Mesodermal cell (in vitro differentiated cells): ENCODE results near the gene TNP2.

Experiments used
- H3K27ac ChIP-seq: 2 replicates; pipeline ENCODE4 v1.7.0; 2013; ENCODE audit warnings: mild to moderate bottlenecking, low read depth, low read length, moderate library complexity; ENCODE audit not compliant: severe bottlenecking
- H3K36me3 ChIP-seq: 2 replicates; pipeline ENCODE4 v1.7.1; 2013; ENCODE audit warnings: mild to moderate bottlenecking, low read length, moderate library complexity; ENCODE audit not compliant: control insufficient read depth, insufficient read depth
- H3K4me1 ChIP-seq: one replicate; pipeline ENCODE4 v1.7.1; 2013; ENCODE audit warnings: mild to moderate bottlenecking, low read length; ENCODE audit not compliant: insufficient read depth, control insufficient read depth, poor library complexity, severe bottlenecking
- H3K4me3 ChIP-seq: 2 replicates; pipeline ENCODE4 v1.7.0; 2013; ENCODE audit warnings: low read length, control low read depth, mild to moderate bottlenecking; ENCODE audit not compliant: insufficient read depth, poor library complexity, severe bottlenecking; ENCODE audit errors: extremely low read depth
- H3K9me3 ChIP-seq: 2 replicates; pipeline ENCODE4 v1.7.1; 2013; ENCODE audit warnings: mild to moderate bottlenecking, low read length, moderate library complexity; ENCODE audit not compliant: control insufficient read depth
- WGBS, 2 experiments: methylation state at CpG; one replicate each; pipeline ENCODE4 v1.1.5; 2013; ENCODE audit warnings: missing lambda C conversion rate in 2 of 2; ENCODE audit not compliant: insufficient coverage in 2 of 2; 5-methylcytosine and 5-hydroxymethylcytosine counted together

Gene TNP2

DNA sequence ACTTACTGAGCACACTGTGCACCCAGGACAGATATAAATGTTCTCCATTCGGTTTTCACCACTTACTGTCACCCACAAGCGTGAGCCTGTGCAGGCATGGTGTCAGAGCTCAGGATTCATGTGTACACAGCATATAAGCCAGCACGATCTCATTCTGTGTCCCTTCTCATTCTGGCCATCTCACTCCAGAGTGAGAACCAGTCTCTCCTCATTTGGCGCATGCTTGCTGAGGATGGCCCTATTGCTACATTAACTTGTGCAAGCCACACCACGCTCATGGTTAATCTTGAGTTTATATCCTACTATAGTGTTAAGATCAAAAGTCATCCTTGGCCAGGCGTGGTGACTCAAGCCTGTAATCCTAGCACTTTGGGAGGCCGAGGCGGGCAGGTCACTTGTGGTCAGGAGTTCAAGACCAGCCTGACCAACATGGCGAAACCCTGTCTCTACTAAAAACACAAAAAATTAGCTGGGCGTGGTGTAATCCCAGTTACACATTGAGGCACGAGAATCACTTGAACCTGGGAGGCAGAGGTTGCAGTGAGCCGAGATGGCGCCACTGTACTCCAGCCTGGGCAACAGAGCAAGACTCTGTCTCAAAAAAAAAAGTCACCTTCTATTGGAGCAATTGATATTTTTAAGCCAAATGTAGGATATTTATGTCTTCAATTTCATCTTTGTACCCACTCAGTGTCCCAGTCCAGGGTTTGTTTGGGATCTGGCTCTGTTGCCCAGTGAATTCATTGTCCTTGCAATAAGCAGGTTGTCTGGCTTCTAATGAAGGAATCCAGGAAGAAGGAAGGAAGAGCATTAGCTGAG lies 34.0 kb downstream of the TNP2 start:
- no peak overlapping the region for H3K4me3 ChIP-seq
- no peak overlapping the region for H3K27ac ChIP-seq
- no peaks in the 10 kb centered on the region for H3K36me3 ChIP-seq
- no peaks in the 10 kb centered on the region for H3K9me3 ChIP-seq
- 88 to 90% methylated on average over 9 to 10 of the region's 13 CpGs for WGBS, 2 experiments
- no peaks in the 10 kb centered on the region for H3K4me1 ChIP-seq

DNA sequence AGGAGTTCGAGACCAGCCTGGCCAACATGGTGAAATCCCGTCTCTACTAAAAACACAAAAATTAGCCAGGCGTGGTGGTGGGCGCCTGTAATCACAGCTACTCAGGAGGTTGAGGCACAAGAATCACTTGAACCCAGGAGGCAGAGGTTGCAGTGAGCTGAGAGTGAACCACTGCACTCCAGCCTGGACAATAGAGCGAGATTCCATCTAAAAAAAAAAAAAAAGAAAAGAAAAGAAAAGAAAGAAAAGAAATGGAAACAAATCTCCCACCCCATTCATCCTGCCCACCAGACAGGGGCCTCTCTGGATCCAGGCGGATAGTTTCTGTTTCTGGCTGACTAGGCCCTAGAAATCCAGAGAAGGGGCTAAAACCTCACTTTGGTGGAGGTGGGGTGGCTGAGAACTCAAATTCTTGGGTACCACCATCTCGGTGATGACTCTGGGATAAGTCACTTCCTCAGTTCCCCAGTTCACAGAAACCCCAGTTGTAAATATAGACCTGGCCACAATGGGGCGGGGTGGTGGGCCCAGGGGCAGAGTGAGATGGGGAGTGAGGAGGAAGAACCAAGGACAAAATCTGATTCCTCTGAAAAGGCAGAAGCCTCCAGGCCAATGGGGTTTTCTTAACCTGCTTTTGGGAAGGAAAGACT lies 35.3 kb downstream of the TNP2 start:
- H3K9me3 ChIP-seq, result no peaks in the 10 kb centered on the region
- no peak overlapping the region for H3K4me3 ChIP-seq
- H3K4me1 ChIP-seq, result no peaks in the 10 kb centered on the region
- H3K36me3 ChIP-seq, result no peaks in the 10 kb centered on the region
- no peak overlapping the region for H3K27ac ChIP-seq
- WGBS, 2 experiments, result 57 to 67% methylated on average over 3 of the region's 8 CpGs

DNA sequence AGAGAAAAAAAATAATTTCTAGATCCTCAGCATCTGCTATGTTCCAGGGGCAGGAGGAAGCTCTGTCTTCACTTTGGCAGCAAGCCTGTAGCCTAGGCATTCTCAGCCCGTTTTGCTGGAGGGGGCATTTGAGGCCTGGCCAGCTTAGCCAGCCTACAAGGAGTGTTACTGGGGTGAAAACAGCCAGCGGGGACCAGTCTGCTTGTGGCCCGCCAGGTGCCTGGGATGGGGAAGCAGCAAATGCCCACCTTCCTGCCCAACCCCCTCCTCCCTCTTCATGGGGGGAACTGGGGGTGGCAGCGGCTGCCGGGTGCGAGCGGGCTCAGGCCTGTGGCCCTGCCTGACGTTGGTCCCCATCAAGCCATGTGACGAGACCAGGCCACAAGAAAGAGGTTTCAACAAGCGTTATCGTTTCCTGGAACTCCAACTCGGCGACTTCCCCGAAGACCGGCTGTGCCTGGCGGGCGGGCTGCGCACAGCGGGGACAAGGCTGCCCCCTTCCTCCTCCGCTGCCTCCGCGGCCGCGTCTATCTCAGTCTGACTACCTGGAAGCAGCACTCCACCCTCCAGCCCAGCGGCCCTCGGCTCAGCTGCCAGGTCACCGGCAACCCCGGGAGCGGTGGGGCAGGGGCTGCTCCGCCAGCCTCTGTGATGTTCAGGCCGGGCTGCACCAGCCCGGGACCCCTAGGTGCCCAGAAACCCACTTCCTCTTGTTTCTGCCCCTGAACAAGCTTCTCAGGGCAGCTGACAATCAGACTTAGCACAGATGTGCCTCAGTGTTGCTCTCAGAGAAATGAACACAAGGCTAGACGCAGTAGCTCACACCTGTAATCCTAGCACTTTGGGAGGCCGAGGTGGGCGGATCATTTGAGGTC lies 36.0 kb downstream of the TNP2 start:
- Histone ChIP-seq H3K4me1 (no peaks in the 10 kb centered on the region), H3K9me3 (no peaks in the 10 kb centered on the region), H3K27ac (no peak overlapping the region), H3K36me3 (no peaks in the 10 kb centered on the region), H3K4me3 (no peak overlapping the region)
- 93 to 94% methylated on average over 25 to 27 of the region's 35 CpGs for WGBS, 2 experiments

DNA sequence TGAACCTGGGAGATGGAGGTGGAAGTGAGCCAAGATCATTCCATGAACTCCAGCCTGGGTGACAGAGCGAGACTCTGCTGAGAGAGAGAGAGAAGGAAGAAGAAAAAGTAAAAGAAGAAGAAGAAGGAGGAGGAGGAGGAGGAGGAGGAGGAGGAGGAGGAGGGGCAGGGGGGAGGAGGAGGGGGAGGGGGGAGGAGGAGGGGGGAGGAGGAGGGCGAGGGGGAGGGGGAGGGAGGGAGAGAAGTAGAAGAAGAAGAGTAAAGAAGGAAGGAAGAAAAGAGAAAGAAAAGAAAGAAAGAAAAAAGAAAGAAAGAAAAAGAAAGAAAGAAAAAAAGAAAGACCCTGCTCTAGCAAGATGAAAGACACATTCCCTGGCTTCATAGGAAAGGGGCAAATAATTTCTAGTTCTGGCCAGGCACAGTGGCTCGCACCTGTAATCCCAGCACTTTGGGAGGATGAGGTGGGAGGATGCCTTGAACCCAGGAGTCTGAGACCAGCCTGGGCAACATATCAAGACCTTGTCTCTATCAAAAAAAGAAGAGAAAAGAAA lies 36.7 kb downstream of the TNP2 start:
- Histone ChIP-seq H3K9me3 (no peaks in the 10 kb centered on the region), H3K27ac (no peak overlapping the region), H3K4me3 (no peak overlapping the region), H3K4me1 (no peaks in the 10 kb centered on the region), H3K36me3 (no peaks in the 10 kb centered on the region)
- 100% methylated on average over 1 of the region's 3 CpGs; no CpG with 5 or more reads in 1 of the 2 experiments for WGBS, 2 experiments

GRCh38 chr16:11231367-11231970 lies 37.7 kb downstream of the TNP2 start:
- 63 to 76% methylated on average over 7 to 10 of the region's 10 CpGs for WGBS, 2 experiments
- no peaks in the 10 kb centered on the region for H3K4me1 ChIP-seq
- H3K4me3 ChIP-seq, result no peak overlapping the region
- no peaks in the 10 kb centered on the region for H3K9me3 ChIP-seq
- H3K36me3 ChIP-seq, result no peaks in the 10 kb centered on the region
- H3K27ac ChIP-seq, result no peak overlapping the region

DNA sequence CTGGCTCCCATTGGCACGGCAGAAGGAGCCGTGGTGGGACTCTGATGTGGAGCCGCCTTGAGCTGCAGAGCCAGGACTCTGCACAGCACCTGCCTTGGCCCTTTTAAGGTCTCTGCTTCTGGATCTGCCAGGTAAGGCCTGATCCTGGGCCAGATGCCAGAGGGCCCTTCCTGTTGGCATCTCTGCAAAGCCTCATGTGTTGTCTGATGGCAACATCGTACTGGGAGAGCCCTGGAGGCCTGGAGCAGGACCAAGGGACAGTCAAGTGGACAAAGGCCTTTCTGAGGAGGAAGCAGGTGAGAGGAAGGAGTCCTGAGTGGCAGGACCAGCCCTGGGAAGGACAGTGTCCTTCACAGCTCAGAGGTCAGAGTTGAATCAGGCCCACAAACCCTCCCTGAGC lies 39.2 kb downstream of the TNP2 start:
- no peaks in the 10 kb centered on the region for H3K4me1 ChIP-seq
- WGBS, 2 experiments, result 92 to 93% methylated on average over 4 of the region's 4 CpGs
- no peak overlapping the region for H3K27ac ChIP-seq
- H3K36me3 ChIP-seq, result no peaks in the 10 kb centered on the region
- no peak overlapping the region for H3K4me3 ChIP-seq
- H3K9me3 ChIP-seq, result no peaks in the 10 kb centered on the region

GRCh38 chr16:11229432-11229831 lies 39.7 kb downstream of the TNP2 start:
- Histone ChIP-seq H3K4me1 (no peaks in the 10 kb centered on the region), H3K36me3 (no peaks in the 10 kb centered on the region), H3K9me3 (no peaks in the 10 kb centered on the region), H3K4me3 (no peak overlapping the region), H3K27ac (no peak overlapping the region)
- WGBS, 2 experiments, result 80 to 100% methylated on average over 1 of the region's 5 CpGs

DNA sequence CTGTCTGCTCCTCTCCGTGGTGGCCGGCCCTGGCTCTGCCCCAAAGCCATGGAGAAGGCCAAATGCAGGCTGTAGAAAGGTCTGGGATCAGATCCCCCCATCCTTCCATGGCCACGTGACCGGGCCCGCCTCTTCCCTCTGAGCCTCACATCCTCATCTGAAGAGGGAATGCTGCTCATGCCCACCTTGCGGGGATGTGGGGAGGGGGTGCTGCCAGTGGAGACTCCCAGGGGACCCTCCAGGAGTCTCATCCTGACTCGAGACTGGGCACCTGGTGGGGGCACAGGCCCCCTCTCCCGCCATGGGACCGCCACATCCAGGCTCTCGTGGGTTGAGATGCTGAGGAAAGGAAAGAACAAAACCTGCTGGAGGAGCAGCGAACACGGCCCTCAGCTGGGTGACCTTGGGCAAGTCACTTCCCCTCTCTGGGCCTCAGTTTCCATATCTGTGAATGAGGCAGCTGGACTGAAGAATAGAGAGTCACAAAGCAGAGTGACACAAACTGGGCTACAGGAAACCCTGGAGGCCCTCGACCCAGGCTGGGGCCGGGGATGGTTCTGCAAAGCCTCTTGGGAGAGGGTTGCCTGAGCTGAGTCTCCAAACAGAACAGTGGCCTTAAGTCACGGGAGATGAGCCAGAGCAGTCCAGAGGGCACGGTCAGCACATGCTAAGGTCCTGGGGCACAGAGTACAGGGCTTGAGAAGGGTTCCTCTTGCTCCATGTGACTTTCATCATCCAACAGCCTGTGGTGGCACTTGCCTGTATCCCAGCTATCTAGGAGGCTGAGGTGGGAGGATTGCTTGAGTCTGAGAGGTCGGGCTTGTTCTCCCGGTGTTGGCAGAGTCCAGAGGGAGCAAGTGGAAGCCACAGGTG lies 43.2 kb downstream of the TNP2 start:
- no peaks in the 10 kb centered on the region for H3K9me3 ChIP-seq
- H3K27ac ChIP-seq, result no peak overlapping the region
- 89 to 90% methylated on average over 13 to 18 of the region's 18 CpGs for WGBS, 2 experiments
- no peak overlapping the region for H3K4me3 ChIP-seq
- H3K4me1 ChIP-seq, result no peaks in the 10 kb centered on the region
- H3K36me3 ChIP-seq, result no peaks in the 10 kb centered on the region

DNA sequence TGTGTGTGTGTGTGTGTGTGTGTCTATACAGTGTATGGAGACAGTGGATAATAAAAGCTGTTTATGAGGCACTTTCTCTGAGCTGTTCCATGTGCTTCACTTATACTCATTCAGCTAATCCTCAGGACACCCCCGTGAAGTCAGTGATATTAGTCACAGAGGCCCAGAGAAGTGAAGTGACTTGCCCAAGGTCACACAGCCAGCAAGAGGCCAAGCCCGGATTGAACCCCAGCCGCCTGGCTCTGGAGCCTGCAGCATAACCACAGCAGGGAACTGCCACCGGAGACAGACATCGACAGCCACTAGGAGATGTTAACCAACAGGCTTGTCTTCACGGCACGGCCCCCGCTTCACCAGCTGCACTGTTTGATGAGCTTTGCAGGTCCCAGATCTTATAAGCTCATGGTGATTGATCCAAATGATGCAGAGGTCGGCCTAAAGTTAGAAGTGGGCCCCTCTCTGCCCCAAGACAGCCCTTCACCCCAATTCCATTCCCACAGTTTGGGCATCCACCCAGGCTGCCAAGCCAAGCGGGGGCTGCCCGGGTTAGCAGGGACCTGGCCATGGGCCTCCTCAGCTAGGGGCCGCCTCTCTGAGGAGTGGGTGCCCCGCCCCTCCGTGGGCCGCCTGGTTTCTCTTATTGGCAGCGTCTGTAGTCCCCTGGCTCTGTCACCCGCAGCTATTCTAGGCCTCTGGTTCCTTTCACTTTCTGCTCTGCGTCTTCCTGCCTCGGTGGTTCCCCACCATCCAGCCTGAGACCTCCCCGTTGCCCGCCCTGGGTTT lies 44.0 kb downstream of the TNP2 start:
- no peaks in the 10 kb centered on the region for H3K9me3 ChIP-seq
- WGBS, 2 experiments, result 88 to 89% methylated on average over 20 of the region's 21 CpGs
- H3K27ac ChIP-seq, result no peak overlapping the region
- H3K36me3 ChIP-seq, result no peaks in the 10 kb centered on the region
- no peak overlapping the region for H3K4me3 ChIP-seq
- no peaks in the 10 kb centered on the region for H3K4me1 ChIP-seq
